HepG2 (cell line): ENCODE measurements around the gene COPS7A. TPM values are rescaled to one million over a fixed set of nuclear protein-coding genes. Genes with fewer than 3 reads are reported as not detected.

Experiments
- ATF1 ChIP-seq: IDR thresholded peaks from 2 replicates; pipeline ENCODE4 v1.6.1; 2016; ENCODE audit warnings: mild to moderate bottlenecking, control low read depth
- BRF2 ChIP-seq: sonication (generic); formaldehyde crosslinking; IDR thresholded peaks from 2 replicates; pipeline ENCODE4 v1.8.1; 2022; ENCODE audit warnings: mild to moderate bottlenecking, missing genetic modification reagents
- CENPX ChIP-seq: sonication (generic); formaldehyde crosslinking; IDR thresholded peaks from 2 replicates; pipeline ENCODE4 v1.9.0; 2021; ENCODE audit warnings: mild to moderate bottlenecking, missing genetic modification reagents, moderate library complexity
- FOXP4 ChIP-seq: sonication (generic); formaldehyde crosslinking; IDR thresholded peaks from 2 replicates; pipeline ENCODE4 v1.4.0; 2020; ENCODE audit warnings: missing genetic modification reagents
- NONO ChIP-seq, 2 experiments: fragments of 450-650 bp in 1 of 2; sonication (generic) in 1 of 2; formaldehyde crosslinking in 1 of 2; IDR thresholded peaks in 1 of 2; conservative IDR thresholded peaks in 1 of 2; 2 replicates each; pipeline versions ENCODE4 v1.6.1 to v1.8.0; 2017 to 2022; ENCODE audit warnings: mild to moderate bottlenecking in 1 of 2, missing genetic modification reagents in 1 of 2, moderate library complexity in 1 of 2
- REPIN1 ChIP-seq: sonication (generic); formaldehyde crosslinking; IDR thresholded peaks from 2 replicates; pipeline ENCODE4 v1.8.0; 2022; ENCODE audit warnings: missing genetic modification reagents, low read depth, mild to moderate bottlenecking, borderline replicate concordance
- SP140L ChIP-seq: sonication (generic); formaldehyde crosslinking; IDR thresholded peaks from 2 replicates; pipeline ENCODE4 v1.4.0; 2020; ENCODE audit warnings: missing genetic modification reagents, borderline replicate concordance
- TAF15 ChIP-seq: fragments of 200-400 bp; formaldehyde crosslinking; IDR thresholded peaks from one replicate; pipeline ENCODE4 v1.6.1; 2018; ENCODE audit warnings: mild to moderate bottlenecking, low read depth, low read length; ENCODE audit not compliant: poor library complexity, severe bottlenecking
- ZBED4 ChIP-seq: sonication (generic); formaldehyde crosslinking; IDR thresholded peaks from 2 replicates; pipeline ENCODE4 v1.4.0; 2020; ENCODE audit warnings: missing genetic modification reagents, borderline replicate concordance
- ZBTB10 ChIP-seq: sonication (generic); formaldehyde crosslinking; IDR thresholded peaks from 2 replicates; pipeline ENCODE4 v1.4.0; 2020; ENCODE audit warnings: missing genetic modification reagents, borderline replicate concordance
- ZFP36L2 ChIP-seq: sonication (generic); formaldehyde crosslinking; IDR thresholded peaks from 2 replicates; pipeline ENCODE4 v1.4.0; 2020; ENCODE audit warnings: missing genetic modification reagents
- ZIK1 ChIP-seq: sonication (generic); formaldehyde crosslinking; IDR thresholded peaks from 2 replicates; pipeline ENCODE4 v1.5.0; 2020; ENCODE audit warnings: mild to moderate bottlenecking, low read depth, missing genetic modification reagents, borderline replicate concordance
- ZNF749 ChIP-seq: sonication (generic); formaldehyde crosslinking; IDR thresholded peaks from 2 replicates; pipeline ENCODE4 v1.8.0; 2022; ENCODE audit warnings: mild to moderate bottlenecking, missing genetic modification reagents, moderate library complexity, borderline replicate concordance
- polyA plus RNA-seq, 8 experiments: library from polyadenylated mRNA; depleted of rRNA in 3 of 8; stranded (reverse) in 7 of 8; unstranded in 1 of 8; fragments of >200 nt; fragmentation: Illumina TruSeq in 4 of 8; extraction: Trizol in 4 of 8; gene quantifications; 2 replicates each; pipeline versions ENCODE4 v1.2.1 to v1.2.3, GENCODE V29; 2011 to 2016; ENCODE audit warnings: low read depth in 4 of 8, missing spikeins in 1 of 8, mixed read lengths in 1 of 8; ENCODE audit not compliant: insufficient read depth in 1 of 8
- total RNA-seq, 5 experiments: library from RNA; depleted of rRNA; stranded (reverse); fragments of >200 nt; fragmentation: Illumina TruSeq; extraction: Trizol; gene quantifications; 2 replicates each; pipeline ENCODE4 v1.2.3, GENCODE V29; 2016; ENCODE audit warnings: low read depth in 1 of 5
- TF ChIP-seq, protein P1 (sequence below): sonication (generic); formaldehyde crosslinking; IDR thresholded peaks from 2 replicates; pipeline ENCODE4 v1.5.0; 2020; ENCODE audit warnings: mild to moderate bottlenecking, missing genetic modification reagents

Gene COPS7A
- total and polyA plus RNA-seq, 2 of the 13 experiments (the other 11 are each of a cell fraction or from before 2014, with no cell fraction given) = 40.0 to 73.6 TPM

DNA sequence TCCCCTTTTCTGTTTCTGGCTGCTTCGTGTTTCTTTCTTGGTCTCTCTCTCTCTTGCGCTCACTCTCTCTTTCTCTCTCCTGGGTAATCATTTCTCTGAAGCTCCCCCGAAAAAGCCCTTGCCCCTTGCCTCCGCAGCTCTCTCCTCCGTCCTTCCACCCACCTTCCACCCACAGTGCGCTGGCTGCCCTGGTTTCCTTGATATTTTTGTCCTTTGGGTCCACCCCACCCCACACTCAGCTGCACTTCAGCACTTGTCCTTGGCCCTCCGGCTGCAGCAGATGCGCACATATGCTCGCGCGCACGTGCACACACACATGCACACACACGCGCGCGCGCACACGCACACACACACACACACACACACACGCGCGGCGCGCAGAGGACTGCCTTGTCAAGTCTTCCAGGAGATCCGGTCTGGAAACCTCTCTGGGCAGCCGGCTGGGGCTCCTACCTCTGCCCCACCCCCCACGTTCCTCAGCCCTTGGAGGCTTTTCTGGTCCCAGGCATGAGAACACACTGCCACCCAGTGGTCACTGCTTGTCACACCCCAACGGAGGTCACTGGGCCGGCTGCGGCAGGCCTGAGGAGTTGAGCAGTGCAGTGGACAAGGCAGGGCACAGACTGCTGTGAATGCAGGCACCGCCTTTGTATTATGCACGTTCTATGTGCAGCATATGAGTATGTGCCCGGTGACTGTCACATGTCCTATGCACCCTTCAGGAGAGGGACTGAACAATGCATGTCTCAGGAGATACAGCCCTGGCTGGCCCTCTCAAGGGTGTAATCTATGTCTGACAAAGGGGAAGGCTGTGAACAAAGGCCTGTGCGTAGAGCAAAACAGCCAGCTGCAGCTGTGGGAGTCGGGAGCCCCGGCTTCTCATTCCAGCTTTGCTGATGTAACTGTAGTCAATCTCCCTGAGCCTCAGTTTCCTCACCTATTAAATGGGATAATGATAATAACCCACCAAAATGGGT is 55.0 kb downstream of the COPS7A start (continued):
- TF ChIP-seq ZBED4 (CRISPR knock-in tag) = no peak
- 0 out of 2 replicates have a peak, but pooled peaks have one; percentile 49 for TF ChIP-seq BRF2
- no peak for TF ChIP-seq ZIK1 (CRISPR knock-in tag)
- no peak for TF ChIP-seq ZFP36L2
- no peak for TF ChIP-seq NONO (IDR thresholded peaks at IDR 0.05)
- peak; percentile 89 for TF ChIP-seq NONO (CRISPR knock-in tag; conservative IDR thresholded peaks at IDR 0.05)
- no peak for TF ChIP-seq CENPX
- TF ChIP-seq ATF1 (CRISPR knock-in tag) = no peak
- TF ChIP-seq FOXP4 (CRISPR knock-in tag) = no peak
- TF ChIP-seq, protein P1, sequence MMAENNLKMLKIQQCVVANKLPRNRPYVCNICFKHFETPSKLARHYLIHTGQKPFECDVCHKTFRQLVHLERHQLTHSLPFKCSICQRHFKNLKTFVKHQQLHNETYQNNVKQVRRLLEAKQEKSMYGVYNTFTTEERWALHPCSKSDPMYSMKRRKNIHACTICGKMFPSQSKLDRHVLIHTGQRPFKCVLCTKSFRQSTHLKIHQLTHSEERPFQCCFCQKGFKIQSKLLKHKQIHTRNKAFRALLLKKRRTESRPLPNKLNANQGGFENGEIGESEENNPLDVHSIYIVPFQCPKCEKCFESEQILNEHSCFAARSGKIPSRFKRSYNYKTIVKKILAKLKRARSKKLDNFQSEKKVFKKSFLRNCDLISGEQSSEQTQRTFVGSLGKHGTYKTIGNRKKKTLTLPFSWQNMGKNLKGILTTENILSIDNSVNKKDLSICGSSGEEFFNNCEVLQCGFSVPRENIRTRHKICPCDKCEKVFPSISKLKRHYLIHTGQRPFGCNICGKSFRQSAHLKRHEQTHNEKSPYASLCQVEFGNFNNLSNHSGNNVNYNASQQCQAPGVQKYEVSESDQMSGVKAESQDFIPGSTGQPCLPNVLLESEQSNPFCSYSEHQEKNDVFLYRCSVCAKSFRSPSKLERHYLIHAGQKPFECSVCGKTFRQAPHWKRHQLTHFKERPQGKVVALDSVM (CRISPR knock-in tag) = peak; percentile 29; the same call in 1 of the 2 replicates
- TF ChIP-seq ZBTB10 = no peak
- no peak for TF ChIP-seq ZNF749 (CRISPR knock-in tag)
- peak; percentile 43 for TF ChIP-seq TAF15
- TF ChIP-seq REPIN1 (CRISPR knock-in tag) = peak; percentile 80
- TF ChIP-seq SP140L (CRISPR knock-in tag) = no peak
